Activated T-helper 1 cell treated with anti-CD3 and anti-CD28 coated beads, Interleukin-12 subunit alpha, Interleukin-12 subunit beta, Interleukin-2, Interleukin-4 antibody, amounts not matched to agents 30 ng/mL and 10 ng/mL and 1 ng/mL, durations not matched to agents 14 hours and 24 hours and 36 hours (primary cell): ENCODE data around the gene MYO5B. TPM values are rescaled to one million over a fixed set of nuclear protein-coding genes. Genes with fewer than 3 reads are reported as not detected.
"Not testable (repeated sequence)": the region's sequence is repeated elsewhere in the genome, so short reads cannot be mapped to it uniquely, and the experiment has no call there.

ENCODE experiments used
- DNase-seq: peaks from one replicate; pipeline ENCODE4 v3.0.0; 2021; ENCODE audit warnings: low spot score
- H3K27ac Mint-ChIP-seq: one replicate; pipeline ENCODE4 v1.8.0; 2021; ENCODE audit warnings: mild to moderate bottlenecking, mixed read lengths
- H3K27me3 Mint-ChIP-seq: one replicate; pipeline ENCODE4 v1.8.0; 2022; ENCODE audit warnings: mild to moderate bottlenecking, moderate library complexity, mixed read lengths; ENCODE audit not compliant: insufficient read depth
- H3K36me3 Mint-ChIP-seq: one replicate; pipeline ENCODE4 v1.8.0; 2021; ENCODE audit warnings: low read depth, mixed read lengths
- H3K4me1 Mint-ChIP-seq: one replicate; pipeline ENCODE4 v1.8.0; 2021; ENCODE audit warnings: low read depth, mixed read lengths
- H3K4me3 Mint-ChIP-seq: one replicate; pipeline ENCODE4 v1.8.0; 2021; ENCODE audit warnings: mild to moderate bottlenecking, moderate library complexity, mixed read lengths
- H3K9me3 Mint-ChIP-seq: one replicate; pipeline ENCODE4 v1.8.0; 2021; ENCODE audit warnings: mixed read lengths
- intact Hi-C: fragments of 100-400 bp; cut with micrococcal nuclease; formaldehyde crosslinking; loops from one replicate; pipeline ENCODE4 v1.15.1; 2024
- total RNA-seq: library from RNA; stranded (reverse); gene quantifications from 2 replicates; pipeline ENCODE4 v1.2.3, GENCODE V29; 2022

MYO5B gene
- total RNA-seq, 1 donor from 2014 or later: not detected

DNA sequence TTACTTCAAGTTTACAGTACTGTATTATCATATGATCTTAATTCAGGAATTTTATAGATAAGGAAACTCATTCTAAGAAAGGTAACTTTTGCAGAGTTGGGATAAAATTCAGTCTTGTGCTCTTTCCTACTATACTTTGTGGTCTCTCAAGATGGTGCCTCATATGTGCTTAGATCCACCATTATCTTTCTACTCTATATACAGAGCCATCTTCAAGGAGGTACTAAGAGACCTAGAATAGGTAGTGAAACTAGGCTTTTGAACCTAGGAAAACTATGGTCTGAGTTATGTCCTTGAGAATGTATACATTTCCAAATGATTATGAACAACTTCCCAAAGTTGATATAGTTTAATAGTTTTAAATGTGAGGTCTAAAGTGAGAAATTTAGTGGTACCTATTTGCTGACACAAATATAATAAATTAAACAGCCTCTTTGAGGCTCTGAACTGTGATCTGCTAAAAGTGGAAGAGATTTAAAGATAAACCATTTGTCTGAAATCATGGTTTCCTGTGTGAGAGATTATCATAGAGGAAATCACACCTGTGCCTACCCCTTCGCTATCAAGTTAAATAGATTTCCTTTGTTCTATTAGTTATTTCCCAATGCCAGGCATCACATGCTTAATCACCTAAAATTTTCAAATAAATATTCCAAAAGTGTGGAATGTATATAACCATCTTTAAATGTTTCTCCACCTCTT lies 408.8 kb downstream of the MYO5B start:
- Mint-ChIP-seq H3K27ac (no peak overlapping the region), H3K9me3 (no peaks in the 10 kb centered on the region), H3K36me3 (peaks cover 52% of the 10 kb centered on the region), H3K27me3 (no peaks in the 10 kb centered on the region), H3K4me3 (no peak overlapping the region), H3K4me1 (peaks cover 58% of the 10 kb centered on the region)
- DNase-seq: no peak
- intact Hi-C loops: loop anchor here (5.0 kb wide), 1 partner anchor 71 kb away; no protein-coding TSS in a partner anchor

DNA sequence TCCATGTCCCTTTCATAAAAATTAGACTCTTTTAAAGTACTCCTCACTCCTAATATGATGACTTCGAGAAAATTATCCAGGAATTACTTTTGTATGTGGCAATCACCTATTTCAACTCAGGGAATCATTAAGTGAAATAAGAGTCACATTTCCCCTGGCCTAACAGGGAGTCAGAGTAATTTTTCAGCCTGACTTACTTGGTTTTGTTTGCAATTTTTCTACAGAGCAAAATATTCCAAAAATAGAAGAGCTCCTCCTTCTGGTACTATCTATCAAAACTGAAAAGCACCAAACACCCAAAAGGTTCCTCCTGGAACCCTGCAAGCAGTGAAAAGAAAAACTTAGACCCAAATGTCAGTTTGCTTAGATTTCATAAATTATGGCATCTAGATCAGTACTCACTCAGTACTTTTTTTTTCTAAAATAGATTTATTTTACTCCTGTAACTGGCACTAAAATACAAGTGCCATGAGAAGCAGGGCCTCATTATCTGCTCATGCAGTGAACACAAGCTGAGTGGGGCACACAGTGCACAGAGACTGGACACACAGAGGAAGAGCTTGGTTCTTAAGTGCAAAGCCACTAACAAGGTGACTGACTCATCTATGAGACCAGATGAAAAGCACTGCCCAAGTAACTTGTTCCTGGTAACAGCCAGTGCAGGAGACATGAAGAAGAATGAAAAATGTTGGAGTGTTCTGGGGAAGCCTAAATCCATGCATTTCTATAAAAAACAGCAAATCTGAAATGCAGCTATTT lies 410.3 kb downstream of the MYO5B start:
- Mint-ChIP-seq H3K36me3 (peaks cover 47% of the 10 kb centered on the region), H3K9me3 (no peaks in the 10 kb centered on the region), H3K4me1 (peaks cover 43% of the 10 kb centered on the region), H3K4me3 (no peak overlapping the region), H3K27ac (no peak overlapping the region), H3K27me3 (no peaks in the 10 kb centered on the region)
- no peak for DNase-seq
- intact Hi-C loops: loop anchor here (5.0 kb wide), 1 partner anchor 73 kb away; no protein-coding TSS in a partner anchor

DNA sequence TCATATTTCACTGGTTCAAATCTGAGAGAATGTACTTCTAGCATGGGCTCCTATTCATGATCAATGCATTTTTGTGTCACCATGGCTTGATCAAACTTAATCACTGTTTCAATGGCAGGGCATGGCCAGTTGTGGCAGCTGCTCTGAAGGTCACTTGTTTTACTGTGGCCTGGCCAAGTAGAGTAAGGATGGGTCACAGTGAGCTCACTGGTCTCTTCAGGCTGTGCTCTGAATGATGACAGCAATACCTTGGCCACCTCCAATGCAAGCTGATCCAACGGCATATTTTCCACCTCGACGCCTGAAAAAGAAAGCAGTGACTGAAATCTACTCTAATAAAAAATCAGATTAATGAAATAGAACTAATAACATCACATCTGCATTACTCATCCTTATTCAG lies 411.3 kb downstream of the MYO5B start:
- H3K4me3 Mint-ChIP-seq, H3K9me3 Mint-ChIP-seq, DNase-seq, H3K27me3 Mint-ChIP-seq, H3K27ac Mint-ChIP-seq, intact Hi-C loops: not testable (repeated sequence)
- Mint-ChIP-seq H3K4me1 (peaks cover 33% of the 10 kb centered on the region), H3K36me3 (peaks cover 44% of the 10 kb centered on the region)

DNA sequence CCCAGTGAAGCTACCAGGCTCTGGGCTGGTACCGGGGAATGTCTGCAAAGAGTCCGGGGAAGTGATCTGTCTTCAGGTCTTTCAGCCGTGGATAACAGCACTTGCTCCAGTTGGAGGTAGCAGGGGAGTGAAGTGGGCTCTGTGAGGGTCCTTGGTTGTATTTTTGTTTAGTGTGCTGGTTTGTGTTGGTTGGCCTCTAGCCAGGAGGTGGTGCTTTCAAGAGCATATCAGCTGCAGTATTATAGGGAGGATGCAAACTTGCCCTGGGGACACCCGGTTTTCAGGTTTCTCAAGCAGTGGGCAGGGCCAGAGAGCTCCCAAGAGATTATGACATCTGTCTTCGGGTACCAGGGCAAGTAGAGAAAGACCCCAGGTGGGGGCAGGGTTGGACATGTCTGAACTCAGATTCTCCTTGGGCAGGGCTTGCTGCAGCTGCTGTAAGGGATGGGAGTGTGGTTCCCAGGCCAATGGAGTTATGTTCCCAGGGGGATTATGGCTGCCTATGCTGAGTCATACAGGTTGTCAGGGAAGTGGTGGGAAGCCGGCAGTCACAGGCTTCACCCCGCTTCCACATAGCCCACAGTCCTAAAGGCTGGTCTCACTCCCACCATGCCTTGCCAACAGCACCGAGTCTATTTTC lies 416.0 kb downstream of the MYO5B start:
- DNase-seq: no peak
- H3K4me1 Mint-ChIP-seq: no peaks in the 10 kb centered on the region
- no peak overlapping the region for H3K4me3 Mint-ChIP-seq
- intact Hi-C loops: no loop called here
- H3K9me3 Mint-ChIP-seq: peaks cover 8% of the 10 kb centered on the region
- H3K36me3 Mint-ChIP-seq: peaks cover 36% of the 10 kb centered on the region
- peaks cover 5% of the 10 kb centered on the region for H3K27me3 Mint-ChIP-seq
- no peak overlapping the region for H3K27ac Mint-ChIP-seq

Other genes with a start within 250 kb of the MYO5B start
- gene CFAP53, start 71.3 kb upstream of the MYO5B start, total RNA-seq: 0.31 and 0.34 TPM in 2 replicates
- 94.8 and 95.2 TPM in 2 replicates for gene MBD1, start 86.4 kb upstream of the MYO5B start, total RNA-seq
- 114 and 117 TPM in 2 replicates for gene CXXC1, start 92.5 kb upstream of the MYO5B start, total RNA-seq
- gene SKA1, start 179.9 kb upstream of the MYO5B start, total RNA-seq: 20.7 and 23.3 TPM in 2 replicates